NCI-H1417 treated with DMSO at 0.1 percent for 48 hours (cell line): ENCODE data around the gene MAPKAP1.
"Not testable (repeated sequence)": the region's sequence is repeated elsewhere in the genome, so short reads cannot be mapped to it uniquely, and the experiment has no call there.

ENCODE experiments used
- DNase-seq: peaks from one replicate; lab custom pipeline; 2025; lab: John Stamatoyannopoulos, UW

The MAPKAP1 gene

DNA sequence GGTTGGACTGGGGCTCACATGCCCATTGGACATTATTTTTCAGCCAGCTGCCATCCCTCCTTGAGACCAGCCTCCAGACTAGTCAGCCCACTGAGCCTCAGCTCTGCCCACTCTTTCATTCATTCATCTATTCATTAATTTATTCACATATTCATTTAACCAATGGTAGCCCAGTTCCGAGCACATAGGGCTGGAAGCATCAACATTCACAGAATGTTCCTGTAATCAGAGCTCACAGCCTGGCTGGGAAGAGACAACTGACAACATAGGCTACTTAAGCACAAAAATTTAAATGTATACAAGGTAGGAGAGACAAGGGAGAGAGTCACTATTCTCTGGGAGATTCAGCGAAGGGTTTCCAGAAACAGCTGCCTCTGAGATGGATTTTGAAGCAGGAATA lies 23.2 kb upstream of the MAPKAP1 start:
- no peak for DNase-seq

DNA sequence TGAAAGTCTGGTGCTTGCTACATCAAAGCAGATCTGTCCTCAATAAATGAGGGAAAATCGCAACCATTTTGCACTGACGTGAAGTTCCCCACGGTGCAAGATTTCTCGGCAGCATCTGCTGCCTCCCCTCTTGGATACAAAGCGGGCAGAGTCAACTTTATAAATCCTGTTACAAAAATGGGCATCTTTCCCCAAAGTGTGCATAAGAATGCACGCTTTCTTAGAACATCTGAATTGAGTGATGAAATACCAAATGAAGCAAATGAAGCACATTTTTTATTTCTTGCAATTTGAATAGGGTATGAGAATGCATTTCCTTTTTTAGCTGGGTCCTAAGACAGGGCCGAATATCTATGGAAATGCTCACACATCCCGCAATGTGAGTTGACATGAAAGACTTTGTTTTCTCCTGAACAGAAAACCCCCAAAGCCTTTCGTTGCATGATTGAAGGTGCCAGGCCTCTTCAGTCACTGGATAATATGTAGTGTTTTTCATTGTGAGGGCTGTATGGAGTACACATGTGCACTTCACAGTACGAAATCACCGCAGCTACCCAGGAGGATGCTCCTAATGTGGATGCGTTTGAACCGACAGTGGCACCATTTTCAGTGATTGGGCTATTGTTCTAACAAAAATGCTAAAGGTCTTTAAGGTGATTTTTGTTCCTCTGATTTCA lies 19.6 kb upstream of the MAPKAP1 start:
- no peak for DNase-seq

DNA sequence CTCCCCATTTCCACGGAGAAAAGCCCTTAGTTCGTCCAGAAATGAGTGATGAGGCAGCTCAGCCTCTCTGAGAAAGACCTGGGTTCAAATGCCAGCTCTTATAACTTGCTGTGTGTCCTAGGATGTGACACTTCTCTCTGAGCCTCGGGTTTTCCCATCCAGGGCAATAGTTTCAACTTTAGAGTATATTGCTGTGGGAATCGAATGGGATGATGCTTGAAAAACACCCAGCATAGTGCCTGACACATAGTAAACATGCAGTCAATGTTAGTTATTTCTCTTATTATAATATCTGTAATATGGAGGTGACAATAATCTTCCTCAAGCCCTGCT lies 430 bp upstream of the MAPKAP1 start:
- no peak for DNase-seq

DNA sequence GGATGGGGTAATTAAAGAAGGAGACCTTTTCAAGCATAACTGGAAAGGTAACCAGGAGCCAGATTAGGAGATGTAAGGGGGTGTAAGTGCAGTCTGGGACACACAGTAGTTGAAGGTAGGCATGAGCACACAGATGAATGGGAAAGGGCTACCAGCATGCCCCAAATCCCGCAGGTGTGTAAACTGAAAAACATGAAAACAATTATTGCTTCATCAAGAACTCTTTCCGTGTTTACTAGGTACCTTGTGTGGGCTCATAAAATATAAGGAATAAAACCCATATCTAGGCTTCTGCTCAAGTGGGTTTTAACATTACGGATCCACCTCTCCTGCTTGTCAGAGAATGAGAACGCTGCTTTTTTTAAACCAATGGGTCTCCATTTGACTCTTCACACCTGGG lies 1.1 kb downstream of the MAPKAP1 start:
- no peak for DNase-seq

DNA sequence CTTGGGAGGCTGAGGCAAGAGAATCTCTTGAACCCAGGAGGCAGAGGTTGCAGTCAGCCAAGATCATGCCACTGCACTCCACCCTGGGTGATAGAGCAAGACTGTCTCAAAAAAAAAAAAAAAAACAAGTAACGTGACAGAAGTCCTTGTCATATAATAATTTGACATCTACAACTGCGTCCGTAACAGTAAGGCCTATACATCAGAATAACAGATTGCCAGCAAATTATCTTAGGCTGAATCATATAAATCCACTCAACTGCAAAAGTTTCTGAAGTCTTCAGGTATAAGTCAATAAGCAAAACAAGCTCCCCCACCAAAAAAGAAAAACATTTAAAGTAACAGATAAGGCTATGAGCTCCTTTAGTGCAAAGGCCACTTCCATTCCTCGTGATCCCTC lies 3.3 kb downstream of the MAPKAP1 start:
- DNase-seq, result no peak

DNA sequence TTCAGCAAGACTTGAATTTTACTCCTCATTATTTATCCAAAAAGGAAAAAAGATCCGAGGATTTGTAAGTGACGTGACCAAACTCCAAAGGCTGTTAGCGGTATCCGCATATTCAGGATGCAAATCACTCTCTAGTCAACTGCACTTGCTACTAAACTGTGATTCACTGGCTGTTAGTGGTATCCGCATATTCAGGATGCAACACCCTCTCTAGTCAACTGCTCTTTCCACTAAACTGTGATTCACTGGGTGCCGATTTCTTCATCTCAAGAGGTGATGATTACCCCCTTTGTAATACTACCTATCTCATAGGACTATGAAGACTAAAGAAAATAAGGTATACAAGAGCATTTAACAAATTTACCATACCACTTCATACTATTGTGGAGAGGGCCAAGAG lies 5.7 kb downstream of the MAPKAP1 start:
- no peak for DNase-seq

DNA sequence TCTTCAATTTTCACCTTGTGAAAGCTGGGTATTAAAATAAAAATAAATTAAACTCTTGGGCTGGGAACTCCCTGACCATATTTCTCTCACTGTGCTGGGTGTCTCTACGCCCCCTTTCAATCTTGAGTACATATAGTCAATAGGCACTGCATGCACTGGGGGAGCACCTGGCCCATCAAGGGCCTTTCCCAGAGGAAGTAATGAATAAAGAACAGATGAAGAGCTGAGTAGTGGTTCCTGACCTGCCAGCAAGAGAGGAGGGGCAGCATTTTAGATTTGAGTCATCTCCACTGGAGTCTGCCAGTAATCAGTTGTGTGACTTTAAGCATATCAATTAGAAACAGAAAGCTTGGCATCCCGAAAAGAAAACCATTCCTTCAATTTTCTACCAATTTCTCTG lies 6.2 kb downstream of the MAPKAP1 start:
- DNase-seq, result no peak

DNA sequence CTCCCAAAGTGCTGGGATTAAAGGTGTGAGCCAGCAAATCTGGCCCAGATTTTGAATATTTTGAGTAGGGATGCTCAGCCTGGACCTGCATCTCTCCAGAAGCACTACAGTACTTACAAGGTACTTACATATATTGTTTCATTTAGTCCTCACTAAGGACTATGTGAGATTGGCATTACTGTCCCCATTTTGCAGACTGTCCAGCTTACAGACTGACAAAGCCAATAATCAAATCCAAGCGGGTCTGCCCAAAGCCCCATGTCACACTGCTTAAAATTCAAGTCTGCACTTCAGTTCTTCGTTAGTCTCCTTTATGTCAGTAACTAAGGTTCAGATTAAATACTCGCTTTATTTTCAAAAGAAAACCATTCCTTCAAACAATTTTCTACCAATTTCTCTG lies 7.1 kb downstream of the MAPKAP1 start:
- no peak for DNase-seq

DNA sequence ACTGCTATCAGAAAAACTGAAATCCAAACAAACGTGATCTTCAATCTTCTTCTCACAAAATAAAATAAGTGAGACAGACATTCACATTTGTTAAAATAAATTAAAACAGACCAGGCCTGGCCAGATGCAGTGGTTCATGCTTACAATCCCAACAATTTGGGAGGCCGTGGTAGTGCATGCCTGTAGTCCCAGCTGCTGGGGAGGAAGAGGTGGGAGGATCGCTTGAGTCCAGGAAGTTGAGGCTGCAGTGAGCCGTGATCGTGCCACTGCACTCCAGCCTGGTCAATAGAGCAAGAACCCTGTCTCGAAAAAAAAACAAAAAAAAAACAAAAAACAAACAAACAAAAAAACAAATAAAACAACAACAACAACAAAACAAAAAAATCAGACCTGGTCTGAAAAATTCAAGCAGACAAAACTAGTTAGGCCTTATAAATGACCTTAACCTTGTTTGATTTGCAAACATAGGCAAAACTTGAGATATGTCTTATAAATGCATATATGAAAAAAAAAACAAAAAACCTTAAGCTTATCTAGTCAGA lies 10.8 kb downstream of the MAPKAP1 start:
- no peak for DNase-seq

DNA sequence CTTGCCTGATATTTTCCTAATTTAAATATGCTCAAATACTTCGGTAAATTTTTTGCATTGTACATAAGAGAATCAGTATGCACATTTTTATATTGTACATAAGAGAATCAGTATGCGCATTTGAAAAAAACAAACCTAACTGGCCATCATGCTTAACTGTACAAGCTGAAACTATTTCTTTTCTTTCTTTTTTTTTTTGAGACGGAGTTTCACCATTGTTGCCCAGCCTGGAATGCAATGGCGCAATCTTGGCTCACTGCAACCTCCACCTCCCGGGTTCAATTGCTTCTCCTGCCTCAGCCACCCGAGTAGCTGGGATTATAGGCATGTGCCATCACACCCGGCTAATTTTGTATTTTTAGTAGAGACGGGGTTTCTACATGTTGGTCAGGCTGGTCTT lies 11.5 kb downstream of the MAPKAP1 start:
- not testable (repeated sequence) for DNase-seq

DNA sequence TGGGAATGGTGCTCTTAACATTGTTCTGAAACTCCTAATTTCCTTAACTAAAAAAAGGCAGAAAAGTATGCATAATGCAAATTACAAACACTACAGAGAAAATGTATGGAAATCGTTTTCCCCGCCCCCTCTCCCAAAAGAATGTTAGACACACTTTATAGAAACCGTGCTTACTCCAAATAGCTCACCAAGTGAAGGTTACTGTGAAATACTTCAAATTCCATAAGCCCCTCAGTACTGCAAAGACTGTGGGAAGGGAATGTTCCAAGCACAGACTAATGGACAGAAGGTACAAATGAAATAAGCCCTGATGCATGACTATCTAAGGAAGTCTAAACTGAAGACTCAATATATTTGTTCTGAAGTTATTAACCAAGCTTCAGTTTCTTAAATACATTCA lies 12.5 kb downstream of the MAPKAP1 start:
- no peak for DNase-seq

DNA sequence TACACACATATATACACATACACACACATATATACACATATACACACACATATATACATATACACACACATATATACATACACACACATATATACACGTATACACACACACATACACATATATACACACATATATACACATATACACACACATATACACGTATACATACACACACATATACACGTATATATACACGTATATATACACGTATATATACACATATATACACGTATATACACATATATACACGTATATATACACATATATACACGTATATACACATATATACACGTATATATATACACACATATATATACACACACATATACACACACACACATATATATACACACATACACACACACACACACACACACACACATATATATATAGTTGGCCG lies 13.5 kb downstream of the MAPKAP1 start:
- DNase-seq, result not testable (repeated sequence)

DNA sequence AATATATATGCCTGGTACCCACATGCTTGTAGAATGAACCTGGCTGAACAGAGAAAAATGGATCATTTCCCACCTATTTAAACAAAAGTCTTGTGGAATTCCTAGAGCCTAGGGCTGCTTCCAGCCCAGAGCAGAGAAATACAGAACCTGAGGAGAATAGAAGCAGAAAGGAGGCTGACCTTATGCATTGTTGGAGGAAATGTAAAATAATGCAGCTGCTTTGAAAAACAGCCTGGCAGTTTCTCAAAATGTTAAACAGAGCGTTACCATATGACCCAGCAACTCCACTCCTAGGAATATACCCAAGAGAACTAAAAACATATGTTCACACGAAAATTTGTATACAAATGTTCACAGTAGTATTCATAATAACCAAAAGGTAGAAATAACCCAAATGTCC lies 15.1 kb downstream of the MAPKAP1 start:
- DNase-seq, result no peak

DNA sequence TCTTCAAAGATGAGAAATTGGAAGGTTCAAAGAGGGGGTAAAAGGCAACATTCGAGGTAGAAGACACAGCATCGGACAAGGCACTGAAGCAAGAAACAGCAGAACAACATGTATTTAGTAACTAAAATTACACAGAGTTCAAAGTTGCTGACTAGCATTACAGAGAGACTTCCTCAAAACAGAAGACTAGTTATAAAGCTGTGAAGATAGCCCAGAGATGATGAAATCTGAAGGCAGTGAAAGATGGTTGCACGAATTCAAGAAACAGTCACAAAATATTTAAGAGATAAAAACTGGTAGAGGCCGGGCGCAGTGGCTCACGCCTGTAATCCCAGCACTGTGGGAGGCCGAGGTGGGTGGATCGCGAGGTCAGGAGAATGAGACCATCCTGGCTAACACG lies 16.3 kb downstream of the MAPKAP1 start:
- DNase-seq, result no peak

DNA sequence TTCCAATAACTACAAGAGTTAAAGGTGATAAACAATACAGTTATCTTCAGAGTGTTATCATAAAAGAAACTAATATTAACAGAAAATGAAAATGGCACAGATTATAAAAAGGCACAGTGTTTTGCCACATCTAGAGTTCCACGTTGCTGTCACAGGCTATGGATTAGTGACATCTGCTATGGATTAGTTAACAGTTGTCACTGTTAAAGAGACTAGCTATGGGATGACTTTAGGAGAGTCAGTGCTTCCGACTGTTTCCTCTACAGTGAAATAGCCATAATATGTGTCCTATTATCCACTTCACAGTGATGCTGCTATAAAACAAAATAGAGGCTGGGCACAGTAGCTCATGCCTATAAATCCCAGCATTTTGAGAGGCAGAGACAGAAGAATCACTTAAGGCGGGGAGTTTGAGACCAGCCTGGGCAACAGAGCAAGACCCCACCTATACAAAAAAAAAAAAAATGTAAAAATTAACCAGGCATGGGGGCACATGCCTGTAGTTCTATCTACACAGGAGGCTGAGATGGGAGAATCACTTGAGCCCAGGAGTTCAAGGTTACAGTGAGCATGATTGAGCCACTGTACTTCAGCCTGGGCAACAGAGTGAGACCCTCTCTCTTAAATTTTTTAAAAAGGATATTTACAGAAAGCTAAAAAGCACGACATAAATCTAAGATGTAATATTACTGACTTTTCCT lies 19.7 kb downstream of the MAPKAP1 start:
- no peak for DNase-seq

DNA sequence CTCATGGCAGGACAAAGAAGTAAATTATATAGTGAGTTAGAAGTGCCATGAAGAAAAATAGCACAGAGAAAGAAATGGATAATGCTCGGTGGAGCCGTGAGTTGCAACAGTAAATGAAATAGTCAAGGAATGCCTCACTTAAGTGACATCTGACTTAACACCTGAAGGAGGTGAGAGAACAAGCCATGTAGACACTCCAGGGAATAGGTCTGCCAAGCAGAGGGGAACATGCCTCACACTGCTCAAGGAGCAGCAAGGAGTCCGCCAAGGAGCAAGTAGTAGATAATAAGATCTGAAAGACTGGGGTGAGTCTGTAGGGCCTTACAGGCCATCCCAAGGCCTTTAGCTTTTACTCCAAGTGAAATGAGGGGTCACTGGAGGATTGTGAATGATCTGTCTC lies 21.8 kb downstream of the MAPKAP1 start:
- no peak for DNase-seq

DNA sequence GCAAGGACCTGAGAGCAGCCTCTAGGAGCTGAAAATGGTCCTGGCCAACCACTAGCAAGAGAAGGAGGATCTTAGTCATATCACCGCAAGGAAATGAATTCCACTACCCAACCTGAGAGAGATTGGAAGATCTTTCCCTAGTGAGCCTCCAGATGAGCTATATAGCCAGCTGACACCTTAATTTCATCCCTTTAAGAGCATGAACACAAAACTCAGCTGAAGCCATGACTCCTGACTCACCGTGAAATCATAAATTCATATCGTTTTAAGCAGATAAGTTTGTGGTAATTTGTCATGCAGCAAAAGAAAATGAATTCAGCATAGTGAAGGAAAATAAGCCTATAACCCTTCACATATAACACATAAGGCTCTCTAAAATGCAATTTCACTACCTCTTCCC lies 23.5 kb downstream of the MAPKAP1 start:
- DNase-seq, result no peak

DNA sequence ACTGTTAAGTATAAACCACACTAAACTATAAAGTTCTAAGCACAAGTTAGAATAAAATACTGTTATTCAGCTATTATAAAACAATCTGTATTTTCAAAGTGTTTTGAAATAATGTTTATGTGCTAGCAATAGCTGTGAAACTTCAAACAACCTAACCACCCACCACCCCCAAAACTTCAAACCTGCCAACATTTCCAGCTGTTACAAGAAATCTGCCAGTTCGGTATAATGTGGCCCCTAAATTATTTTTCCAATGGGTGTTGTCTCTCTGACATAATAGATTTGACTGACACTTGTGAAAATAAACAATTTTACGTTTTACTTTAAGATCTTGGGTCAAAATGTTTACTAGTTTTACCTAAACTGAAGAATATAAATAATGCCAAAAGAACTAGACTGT lies 24.7 kb downstream of the MAPKAP1 start:
- no peak for DNase-seq

DNA sequence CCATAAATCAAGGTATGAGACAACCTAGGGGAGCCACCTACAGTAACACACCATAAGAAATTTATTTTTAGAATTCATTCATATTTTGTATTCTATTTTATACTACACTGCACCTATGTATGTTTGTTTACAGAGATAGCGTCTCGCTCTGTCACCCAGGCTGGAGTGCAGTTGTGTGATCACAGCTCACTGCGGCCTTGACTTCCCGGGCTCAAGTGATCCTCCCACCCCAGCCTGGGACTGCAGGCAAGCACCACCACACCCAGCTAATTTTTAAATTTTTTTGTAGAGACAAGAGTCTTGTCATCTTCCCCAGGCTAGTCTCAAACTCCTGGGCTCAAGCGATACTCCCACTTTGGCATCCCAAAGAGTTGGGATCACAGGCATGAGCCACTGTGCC lies 25.4 kb downstream of the MAPKAP1 start:
- no peak for DNase-seq

DNA sequence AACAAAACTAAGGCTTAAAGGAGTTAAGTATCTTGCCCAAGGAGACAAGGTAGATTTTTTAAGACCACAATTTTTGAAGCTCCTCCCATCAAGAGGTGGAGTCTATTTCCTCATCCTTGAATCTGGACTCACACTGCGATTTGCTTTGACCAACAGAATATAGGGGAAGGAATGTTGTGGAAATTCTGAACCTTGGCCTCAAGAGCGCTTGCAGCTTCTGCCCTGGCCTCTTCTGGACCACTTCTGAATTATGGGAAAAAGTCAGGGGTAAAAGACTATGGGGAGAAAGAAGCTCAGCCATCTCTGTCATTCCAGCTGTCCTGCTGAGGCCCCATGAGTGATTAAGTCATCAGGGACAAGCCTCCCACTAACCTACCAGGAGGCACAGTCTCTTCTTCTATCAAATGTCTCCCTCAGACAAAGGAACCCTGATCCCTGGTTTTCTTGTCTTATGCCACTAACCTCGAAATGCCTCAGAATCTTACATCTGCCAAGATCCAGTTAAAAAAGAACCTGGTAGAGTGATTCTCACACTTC lies 25.9 kb downstream of the MAPKAP1 start:
- DNase-seq, result no peak

DNA sequence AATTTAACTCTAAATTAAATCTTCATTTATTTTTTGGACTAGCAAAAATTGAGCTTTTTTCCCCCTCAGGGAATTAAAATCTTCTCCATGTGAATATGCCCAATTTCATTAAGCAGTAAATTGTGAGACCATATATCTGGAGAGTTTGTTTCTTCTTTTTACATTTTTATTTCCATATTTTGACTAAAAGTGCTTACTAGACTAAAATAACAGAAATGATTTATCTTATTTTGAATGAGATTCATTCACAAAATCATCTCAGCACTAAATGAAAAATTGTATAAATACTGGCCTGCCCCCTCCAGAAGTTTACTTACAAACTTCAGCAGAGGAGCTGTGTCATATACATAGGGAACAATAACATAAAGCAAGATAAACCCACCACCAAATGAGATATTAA lies 26.6 kb downstream of the MAPKAP1 start:
- no peak for DNase-seq

DNA sequence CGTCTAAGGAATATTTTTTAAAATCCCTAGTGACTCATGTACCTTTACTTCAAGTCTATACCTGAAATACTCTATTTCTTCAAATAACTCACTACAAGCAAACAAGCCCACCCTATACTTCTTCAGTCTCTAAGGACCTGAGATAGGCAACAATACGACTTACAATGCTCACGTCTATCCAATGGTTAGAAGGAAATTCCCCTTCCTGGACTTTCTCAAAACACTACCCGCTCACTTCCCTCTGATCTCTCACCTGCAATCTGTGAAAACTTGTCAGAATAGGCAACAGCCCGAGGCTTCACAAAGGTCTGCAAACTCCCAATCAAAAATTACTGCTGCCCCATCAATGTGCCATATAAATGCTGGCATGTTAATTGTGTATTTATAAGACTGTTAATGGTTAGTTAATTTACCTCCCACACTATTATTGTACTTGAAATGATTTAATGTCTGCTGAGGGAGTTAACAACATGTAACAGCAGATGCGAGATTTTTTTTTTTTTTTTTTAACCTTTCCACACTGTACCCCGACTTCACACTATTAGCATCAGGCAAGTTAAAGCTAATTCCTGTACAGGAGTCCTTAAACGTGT lies 27.3 kb downstream of the MAPKAP1 start:
- DNase-seq, result no peak
